Stimulated activated memory B cell treated with anti-CD40 and anti-IgM and Interleukin-4, amounts not matched to agents 10 μg/mL and 1 μg/mL and 100 μg/mL, for 72 hours (primary cell): ENCODE results near the gene ALG1.
"Not testable (repeated sequence)": the region's sequence is repeated elsewhere in the genome, so short reads cannot be mapped to it uniquely, and the experiment has no call there.

Experiments used
- ATAC-seq: fragments of 150-1000 bp; cut with Tn5 transposase; 2 replicates; pipeline ENCODE4 v1.10.0; 2021
- H3K27ac Mint-ChIP-seq: one replicate; pipeline ENCODE4 v1.8.0; 2022; ENCODE audit warnings: mild to moderate bottlenecking, mixed read lengths
- H3K27me3 Mint-ChIP-seq: one replicate; pipeline ENCODE4 v1.8.0; 2022; ENCODE audit warnings: mixed read lengths
- H3K36me3 Mint-ChIP-seq: one replicate; pipeline ENCODE4 v1.8.0; 2022; ENCODE audit warnings: mixed read lengths
- H3K4me1 Mint-ChIP-seq: one replicate; pipeline ENCODE4 v1.8.0; 2022; ENCODE audit warnings: mixed read lengths
- H3K4me3 Mint-ChIP-seq: one replicate; pipeline ENCODE4 v1.8.0; 2022; ENCODE audit warnings: mild to moderate bottlenecking, moderate library complexity, mixed read lengths
- H3K9me3 Mint-ChIP-seq: one replicate; pipeline ENCODE4 v1.8.0; 2022; ENCODE audit warnings: mixed read lengths

ALG1 gene

GRCh38 chr16:5097061-5097469 is 25.4 kb downstream of the ALG1 start:
- H3K27ac Mint-ChIP-seq, result peak overlapping the region; percentile 86
- ATAC-seq, result not testable (repeated sequence)

GRCh38 chr16:5097470-5098220 is 26.0 kb downstream of the ALG1 start, which contains the start of gene EEF2KMT:
Gene EEF2KMT, minus strand, starts transcription at chr16:5097795. Its CDS starts 56 bp downstream, at chr16:5097739.
- H3K4me1 Mint-ChIP-seq, result peaks cover 19% of the 10 kb centered on the region
- H3K27me3 Mint-ChIP-seq, H3K9me3 Mint-ChIP-seq, H3K36me3 Mint-ChIP-seq: not testable (repeated sequence)
- peak within 1 kb of the TSS; percentile 81 for H3K4me3 Mint-ChIP-seq
- peak; percentile 100 for ATAC-seq
- peak within 1 kb of the TSS; percentile 86 for H3K27ac Mint-ChIP-seq

More at GRCh38 chr16:5097061-5097469, 25.4 kb downstream of the ALG1 start:
- Mint-ChIP-seq H3K36me3 (peaks cover 10% of the 10 kb centered on the region), H3K4me3 (peak overlapping the region; percentile 81), H3K4me1 (peaks cover 25% of the 10 kb centered on the region)
- H3K9me3 Mint-ChIP-seq, H3K27me3 Mint-ChIP-seq: not testable (repeated sequence)

- peaks cover 19% of the 10 kb centered on the region for H3K4me1 Mint-ChIP-seq
- H3K27me3 Mint-ChIP-seq, ATAC-seq, H3K9me3 Mint-ChIP-seq, H3K36me3 Mint-ChIP-seq: not testable (repeated sequence)
- H3K4me3 Mint-ChIP-seq, result peak overlapping the region; percentile 81
- H3K27ac Mint-ChIP-seq, result peak overlapping the region; percentile 86
Measured at GRCh38 chr16:5098221-5099159, 26.8 kb downstream of the ALG1 start.

GRCh38 chr16:5099174-5099573 is 27.5 kb downstream of the ALG1 start:
- ATAC-seq, H3K27me3 Mint-ChIP-seq, H3K36me3 Mint-ChIP-seq, H3K9me3 Mint-ChIP-seq, H3K27ac Mint-ChIP-seq: not testable (repeated sequence)
- H3K4me1 Mint-ChIP-seq, result peaks cover 19% of the 10 kb centered on the region
- peak overlapping the region; percentile 81 for H3K4me3 Mint-ChIP-seq

- H3K27ac Mint-ChIP-seq, H3K9me3 Mint-ChIP-seq, H3K36me3 Mint-ChIP-seq, H3K4me1 Mint-ChIP-seq, H3K4me3 Mint-ChIP-seq, H3K27me3 Mint-ChIP-seq, ATAC-seq: not testable (repeated sequence)
Measured at GRCh38 chr16:5103296-5104032, 31.8 kb downstream of the ALG1 start.

- not testable (repeated sequence) for ATAC-seq, H3K9me3 Mint-ChIP-seq, H3K36me3 Mint-ChIP-seq, H3K4me3 Mint-ChIP-seq, H3K4me1 Mint-ChIP-seq, H3K27me3 Mint-ChIP-seq, H3K27ac Mint-ChIP-seq
Measured at GRCh38 chr16:5105039-5105438, 33.4 kb downstream of the ALG1 start.

GRCh38 chr16:5108505-5109158 is 37.0 kb downstream of the ALG1 start:
- Mint-ChIP-seq H3K27me3 (no peaks in the 10 kb centered on the region), H3K4me3 (no peak overlapping the region), H3K27ac (no peak overlapping the region), H3K4me1 (no peaks in the 10 kb centered on the region), H3K9me3 (no peaks in the 10 kb centered on the region), H3K36me3 (no peaks in the 10 kb centered on the region)
- ATAC-seq, result no peak

GRCh38 chr16:5110933-5111332 is 39.3 kb downstream of the ALG1 start:
- not testable (repeated sequence) for H3K36me3 Mint-ChIP-seq, ATAC-seq, H3K27me3 Mint-ChIP-seq, H3K9me3 Mint-ChIP-seq, H3K27ac Mint-ChIP-seq, H3K4me1 Mint-ChIP-seq, H3K4me3 Mint-ChIP-seq

- not testable (repeated sequence) for ATAC-seq, H3K27ac Mint-ChIP-seq, H3K4me3 Mint-ChIP-seq
Measured at GRCh38 chr16:5116780-5117295, 45.2 kb downstream of the ALG1 start.

GRCh38 chr16:5117300-5118087 is 45.9 kb downstream of the ALG1 start:
- H3K27ac Mint-ChIP-seq, H3K36me3 Mint-ChIP-seq, H3K4me3 Mint-ChIP-seq, ATAC-seq, H3K9me3 Mint-ChIP-seq: not testable (repeated sequence)
- H3K27me3 Mint-ChIP-seq, result peaks cover 38% of the 10 kb centered on the region
- H3K4me1 Mint-ChIP-seq, result peaks cover 16% of the 10 kb centered on the region

More at GRCh38 chr16:5116780-5117295, 45.2 kb downstream of the ALG1 start:
- peaks cover 16% of the 10 kb centered on the region for H3K4me1 Mint-ChIP-seq
- not testable (repeated sequence) for H3K9me3 Mint-ChIP-seq, H3K36me3 Mint-ChIP-seq
- H3K27me3 Mint-ChIP-seq, result peaks cover 38% of the 10 kb centered on the region

- H3K4me3 Mint-ChIP-seq, H3K27ac Mint-ChIP-seq, ATAC-seq, H3K9me3 Mint-ChIP-seq, H3K4me1 Mint-ChIP-seq, H3K36me3 Mint-ChIP-seq: not testable (repeated sequence)
- peaks cover 33% of the 10 kb centered on the region for H3K27me3 Mint-ChIP-seq
Measured at GRCh38 chr16:5131467-5132004, 59.9 kb downstream of the ALG1 start.

- ATAC-seq, H3K9me3 Mint-ChIP-seq, H3K27ac Mint-ChIP-seq, H3K36me3 Mint-ChIP-seq, H3K4me1 Mint-ChIP-seq, H3K4me3 Mint-ChIP-seq: not testable (repeated sequence)
- peaks cover 32% of the 10 kb centered on the region for H3K27me3 Mint-ChIP-seq
Measured at GRCh38 chr16:5132915-5133600, 61.4 kb downstream of the ALG1 start.

GRCh38 chr16:5134739-5135452 is 63.3 kb downstream of the ALG1 start:
- not testable (repeated sequence) for H3K27ac Mint-ChIP-seq, H3K4me1 Mint-ChIP-seq, ATAC-seq, H3K9me3 Mint-ChIP-seq, H3K36me3 Mint-ChIP-seq, H3K4me3 Mint-ChIP-seq
- peaks cover 49% of the 10 kb centered on the region for H3K27me3 Mint-ChIP-seq
